SK-N-SH (cell line): ENCODE data around the gene OR1K1.
"Not testable (repeated sequence)": the region's sequence is repeated elsewhere in the genome, so short reads cannot be mapped to it uniquely, and the experiment has no call there.

Source experiments
- CTCF ChIP-seq: fragments of 200-600 bp; sonication (generic); IDR thresholded peaks from 2 replicates; pipeline ENCODE4 v1.6.1; 2017; ENCODE audit warnings: antibody characterized with exemption, mild to moderate bottlenecking, moderate library complexity
- EZH2phosphoT487 ChIP-seq: fragments of 200-600 bp; sonication (generic); IDR thresholded peaks from 2 replicates; pipeline ENCODE4 v1.6.1; 2017; ENCODE audit warnings: low read depth, mixed run types, mild to moderate bottlenecking, antibody characterized with exemption, moderate library complexity, borderline replicate concordance
- FOXM1 ChIP-seq: IDR thresholded peaks from 2 replicates; pipeline ENCODE4 v1.4.0; 2012; ENCODE audit warnings: low read depth, mild to moderate bottlenecking
- GATA2 ChIP-seq: sonication (generic); formaldehyde crosslinking; IDR thresholded peaks from 2 replicates; pipeline ENCODE4 v1.5.0; 2020; ENCODE audit warnings: mild to moderate bottlenecking, missing genetic modification reagents
- MEF2A ChIP-seq: IDR thresholded peaks from 2 replicates; pipeline ENCODE4 v1.4.0; 2012; ENCODE audit warnings: low read depth, borderline replicate concordance
- NRF1 ChIP-seq: IDR thresholded peaks from 2 replicates; pipeline ENCODE4 v1.6.1; 2012; ENCODE audit warnings: low read depth, mild to moderate bottlenecking, low read length
- POLR2AphosphoS5 ChIP-seq: IDR thresholded peaks from 2 replicates; pipeline ENCODE4 v1.6.1; 2012; ENCODE audit warnings: low read depth, low read length
- REST ChIP-seq: IDR thresholded peaks from 2 replicates; pipeline ENCODE4 v1.6.1; 2012; ENCODE audit warnings: mild to moderate bottlenecking, low read depth, low read length, moderate library complexity
- SMC3 ChIP-seq: IDR thresholded peaks from 2 replicates; pipeline ENCODE4 v1.6.1; 2012; ENCODE audit warnings: low read depth, low read length, improper control_type of control experiment
- TAF1 ChIP-seq: IDR thresholded peaks from 2 replicates; pipeline ENCODE4 v1.6.1; 2012; ENCODE audit warnings: low read depth, mild to moderate bottlenecking, low read length, moderate library complexity, borderline replicate concordance
- YY1 ChIP-seq: IDR thresholded peaks from 2 replicates; pipeline ENCODE4 v1.4.0; 2012; ENCODE audit warnings: low read depth, mild to moderate bottlenecking

GRCh38 chr9:122809261-122809660 is 9.3 kb downstream of the OR1K1 start:
- not testable (repeated sequence) for TF ChIP-seq YY1; CTCF; TAF1; FOXM1; SMC3; NRF1; REST; GATA2 (CRISPR knock-in tag); EZH2phosphoT487; POLR2AphosphoS5; MEF2A
